DND-41 (cell line): ENCODE data around the gene TEC.

ENCODE experiments used
- ATAC-seq: fragments of 200-7000 bp; cut with Tn5 transposase; 3 replicates; pipeline ENCODE4 v1.9.1; 2021; ENCODE audit warnings: low read depth; ENCODE audit not compliant: insufficient read depth
- DNase-seq: peaks from one replicate; pipeline ENCODE4 v3.0.0-alpha.2; 2020
- H2AFZ ChIP-seq: 2 replicates; pipeline ENCODE4 v1.6.0; 2012; ENCODE audit warnings: low read depth, low read length
- H3K27ac ChIP-seq: 2 replicates; pipeline ENCODE4 v1.5.1; 2012; ENCODE audit warnings: low read length, inconsistent platforms
- H3K27me3 ChIP-seq: fragments of 200-600 bp; sonication (generic); 2 replicates; pipeline ENCODE4 v1.6.0; 2012; ENCODE audit warnings: low read length, mild to moderate bottlenecking, inconsistent platforms; ENCODE audit not compliant: insufficient read depth, poor library complexity
- H3K36me3 ChIP-seq: 2 replicates; pipeline ENCODE4 v1.5.1; 2012; ENCODE audit warnings: low read length, inconsistent platforms; ENCODE audit not compliant: insufficient read depth
- H3K4me1 ChIP-seq: 2 replicates; pipeline ENCODE4 v1.5.1; 2012; ENCODE audit warnings: mild to moderate bottlenecking, low read length; ENCODE audit not compliant: insufficient read depth
- H3K4me2 ChIP-seq: 2 replicates; pipeline ENCODE4 v1.6.0; 2012; ENCODE audit warnings: mild to moderate bottlenecking, moderate library complexity, low read length, inconsistent platforms; ENCODE audit not compliant: insufficient read depth
- H3K4me3 ChIP-seq, 2 experiments: fragments of 200-600 bp in 1 of 2; shearing (Covaris generic) in 1 of 2; 2 replicates each; pipeline ENCODE4 v1.5.1; 2012 to 2016; ENCODE audit warnings: inconsistent platforms in 2 of 2, low read length in 2 of 2, mild to moderate bottlenecking in 2 of 2, low read depth in 1 of 2, moderate library complexity in 1 of 2
- H3K79me2 ChIP-seq: 2 replicates; pipeline ENCODE4 v1.6.0; 2012; ENCODE audit warnings: low read length, inconsistent platforms; ENCODE audit not compliant: insufficient read depth
- H3K9ac ChIP-seq: 2 replicates; pipeline ENCODE4 v1.6.0; 2012; ENCODE audit warnings: low read depth, mild to moderate bottlenecking, inconsistent platforms, low read length, moderate library complexity
- H3K9me3 ChIP-seq: 2 replicates; pipeline ENCODE4 v1.5.1; 2012; ENCODE audit warnings: low read length, moderate library complexity, mild to moderate bottlenecking, inconsistent platforms; ENCODE audit not compliant: insufficient read depth, severe bottlenecking
- H4K20me1 ChIP-seq: 2 replicates; pipeline ENCODE4 v1.6.0; 2012; ENCODE audit warnings: low read length; ENCODE audit not compliant: insufficient read depth
- EZH2 ChIP-seq: IDR thresholded peaks from 3 replicates; pipeline ENCODE4 v1.6.1; 2012; ENCODE audit warnings: borderline replicate concordance, low read depth, mild to moderate bottlenecking, moderate library complexity, low read length, inconsistent platforms; ENCODE audit not compliant: severe bottlenecking
- TF ChIP-seq, protein P1 (sequence below): IDR thresholded peaks from 2 replicates; pipeline ENCODE4 v1.5.1; 2012; ENCODE audit warnings: borderline replicate concordance, low read length, moderate library complexity, mild to moderate bottlenecking; ENCODE audit not compliant: poor library complexity, severe bottlenecking; ENCODE audit errors: extremely low read depth

Gene TEC

DNA sequence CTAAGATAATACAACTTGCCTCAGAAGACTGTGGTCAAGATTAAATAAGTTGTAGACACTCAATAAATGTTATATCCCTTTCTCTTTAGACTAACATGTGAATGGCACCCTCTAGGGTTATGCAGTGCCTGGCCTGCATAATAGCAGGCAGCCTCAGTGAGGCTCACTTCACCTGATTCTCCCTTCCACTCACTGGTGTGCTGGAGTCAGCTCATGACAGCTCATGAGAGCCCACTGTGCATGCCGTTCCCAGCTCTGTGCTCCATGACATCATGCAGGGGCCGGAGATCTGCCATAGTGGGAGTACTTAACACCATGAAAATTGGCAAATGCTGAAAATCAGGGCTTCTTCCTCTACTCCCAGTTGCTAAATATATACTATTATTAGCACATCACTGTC, 64.5 kb downstream of the TEC start:
- Histone ChIP-seq H3K9me3 (no peaks in the 10 kb centered on the region), H3K9ac (no peak overlapping the region), H3K27me3 (no peaks in the 10 kb centered on the region), H2AFZ (no peak overlapping the region), H4K20me1 (no peaks in the 10 kb centered on the region), H3K4me2 (no peak overlapping the region), H3K4me3 (no peak overlapping the region), H3K4me1 (no peaks in the 10 kb centered on the region), H3K27ac (no peak overlapping the region), H3K79me2 (no peaks in the 10 kb centered on the region), H3K36me3 (no peaks in the 10 kb centered on the region)
- TF ChIP-seq, protein P1, sequence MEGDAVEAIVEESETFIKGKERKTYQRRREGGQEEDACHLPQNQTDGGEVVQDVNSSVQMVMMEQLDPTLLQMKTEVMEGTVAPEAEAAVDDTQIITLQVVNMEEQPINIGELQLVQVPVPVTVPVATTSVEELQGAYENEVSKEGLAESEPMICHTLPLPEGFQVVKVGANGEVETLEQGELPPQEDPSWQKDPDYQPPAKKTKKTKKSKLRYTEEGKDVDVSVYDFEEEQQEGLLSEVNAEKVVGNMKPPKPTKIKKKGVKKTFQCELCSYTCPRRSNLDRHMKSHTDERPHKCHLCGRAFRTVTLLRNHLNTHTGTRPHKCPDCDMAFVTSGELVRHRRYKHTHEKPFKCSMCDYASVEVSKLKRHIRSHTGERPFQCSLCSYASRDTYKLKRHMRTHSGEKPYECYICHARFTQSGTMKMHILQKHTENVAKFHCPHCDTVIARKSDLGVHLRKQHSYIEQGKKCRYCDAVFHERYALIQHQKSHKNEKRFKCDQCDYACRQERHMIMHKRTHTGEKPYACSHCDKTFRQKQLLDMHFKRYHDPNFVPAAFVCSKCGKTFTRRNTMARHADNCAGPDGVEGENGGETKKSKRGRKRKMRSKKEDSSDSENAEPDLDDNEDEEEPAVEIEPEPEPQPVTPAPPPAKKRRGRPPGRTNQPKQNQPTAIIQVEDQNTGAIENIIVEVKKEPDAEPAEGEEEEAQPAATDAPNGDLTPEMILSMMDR, result no peak
- no peak for TF ChIP-seq EZH2
- no peak for ATAC-seq
- DNase-seq, result no peak

DNA sequence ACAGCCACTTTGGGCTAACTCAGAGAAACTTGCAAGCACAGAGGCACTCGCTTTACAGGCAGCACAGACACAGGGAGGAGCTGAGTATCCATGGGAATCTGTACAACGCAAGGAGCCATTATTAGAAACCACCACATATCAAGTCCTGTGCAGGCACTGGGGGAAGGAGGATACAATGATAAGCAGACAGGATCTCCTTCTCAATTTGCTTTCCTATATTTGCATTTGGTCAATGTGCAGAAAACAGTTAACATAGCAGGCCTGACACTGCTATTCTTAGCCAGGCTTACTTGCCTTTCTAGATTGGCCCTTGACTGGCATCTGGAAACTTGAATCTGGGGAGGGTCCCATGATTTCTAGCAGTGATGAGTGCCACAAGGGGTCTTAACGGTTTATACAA, 65.8 kb downstream of the TEC start:
- ATAC-seq, result no peak

DNA sequence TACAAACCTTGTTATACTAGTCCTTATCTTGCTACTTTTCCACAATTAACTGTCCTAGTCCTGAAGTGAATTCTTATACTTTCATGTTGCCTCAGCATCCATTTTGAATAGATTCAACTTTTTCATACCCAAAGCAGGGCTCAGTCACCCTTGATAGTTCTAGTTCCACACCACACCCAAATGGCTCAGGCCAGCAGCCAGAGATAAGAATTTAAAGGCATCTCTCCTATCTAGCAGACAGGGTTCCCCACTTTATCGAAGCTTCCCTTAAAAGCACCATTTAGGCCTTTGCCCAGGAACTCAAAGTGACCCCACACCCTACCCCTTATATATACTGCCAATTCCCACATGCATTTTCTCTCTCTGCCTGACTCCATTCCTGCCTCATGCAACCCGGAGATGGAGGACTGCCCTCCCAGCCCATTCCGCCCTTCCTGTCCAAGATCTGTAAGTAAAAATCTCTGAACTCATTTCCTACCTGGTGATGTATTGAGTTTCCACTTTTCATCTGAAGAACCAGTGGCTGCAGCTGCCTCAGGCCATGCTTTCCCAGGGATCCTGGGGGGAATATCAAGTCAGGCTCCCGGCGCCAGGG, 71.9 kb downstream of the TEC start:
- no peak overlapping the region for H3K9ac ChIP-seq
- TF ChIP-seq, protein P1, result no peak
- TF ChIP-seq EZH2, result no peak
- no peaks in the 10 kb centered on the region for H3K79me2 ChIP-seq
- no peaks in the 10 kb centered on the region for H4K20me1 ChIP-seq
- no peak overlapping the region for H3K4me2 ChIP-seq
- no peaks in the 10 kb centered on the region for H3K4me1 ChIP-seq
- no peaks in the 10 kb centered on the region for H3K27me3 ChIP-seq
- no peaks in the 10 kb centered on the region for H3K9me3 ChIP-seq
- DNase-seq (no peak), ATAC-seq (no peak)
- H3K36me3 ChIP-seq, result no peaks in the 10 kb centered on the region
- H2AFZ ChIP-seq, result no peak overlapping the region
- H3K27ac ChIP-seq, result no peak overlapping the region
- no peak overlapping the region for H3K4me3 ChIP-seq

More for the DNA sequence above, 65.8 kb downstream of the TEC start:
- H3K36me3 ChIP-seq, result no peaks in the 10 kb centered on the region
- no peak for DNase-seq
- H3K4me1 ChIP-seq, result no peaks in the 10 kb centered on the region
- no peak overlapping the region for H2AFZ ChIP-seq
- no peaks in the 10 kb centered on the region for H3K27me3 ChIP-seq
- no peaks in the 10 kb centered on the region for H3K79me2 ChIP-seq
- H3K4me2 ChIP-seq, result no peak overlapping the region
- no peaks in the 10 kb centered on the region for H4K20me1 ChIP-seq
- H3K9me3 ChIP-seq, result no peaks in the 10 kb centered on the region
- no peak overlapping the region for H3K27ac ChIP-seq
- no peak overlapping the region for H3K4me3 ChIP-seq
- H3K9ac ChIP-seq, result no peak overlapping the region
- TF ChIP-seq, protein P1, result no peak
- no peak for TF ChIP-seq EZH2
